ENCODE results near the gene PLA2G4B.

The PLA2G4B gene

DNA sequence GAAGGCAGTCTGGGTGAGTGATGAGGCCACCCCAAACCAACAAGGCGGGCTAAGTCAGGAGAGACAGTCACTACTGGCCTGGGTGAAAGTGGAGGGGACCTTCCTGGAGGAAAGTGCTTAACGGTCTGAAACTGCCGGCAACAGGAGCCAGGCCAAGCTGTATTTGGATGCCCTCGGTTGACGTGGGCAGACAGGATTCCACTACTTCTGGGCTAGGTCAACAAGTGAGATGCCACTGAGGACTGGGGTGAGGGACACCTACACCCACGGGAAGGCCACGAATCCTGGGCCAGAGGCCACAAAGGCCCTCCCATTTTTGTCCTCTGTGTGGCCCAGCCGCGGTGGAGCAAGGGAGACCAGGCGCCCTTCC is 42.9 kb downstream of the PLA2G4B start:
- TF ChIP-seq, protein P1, sequence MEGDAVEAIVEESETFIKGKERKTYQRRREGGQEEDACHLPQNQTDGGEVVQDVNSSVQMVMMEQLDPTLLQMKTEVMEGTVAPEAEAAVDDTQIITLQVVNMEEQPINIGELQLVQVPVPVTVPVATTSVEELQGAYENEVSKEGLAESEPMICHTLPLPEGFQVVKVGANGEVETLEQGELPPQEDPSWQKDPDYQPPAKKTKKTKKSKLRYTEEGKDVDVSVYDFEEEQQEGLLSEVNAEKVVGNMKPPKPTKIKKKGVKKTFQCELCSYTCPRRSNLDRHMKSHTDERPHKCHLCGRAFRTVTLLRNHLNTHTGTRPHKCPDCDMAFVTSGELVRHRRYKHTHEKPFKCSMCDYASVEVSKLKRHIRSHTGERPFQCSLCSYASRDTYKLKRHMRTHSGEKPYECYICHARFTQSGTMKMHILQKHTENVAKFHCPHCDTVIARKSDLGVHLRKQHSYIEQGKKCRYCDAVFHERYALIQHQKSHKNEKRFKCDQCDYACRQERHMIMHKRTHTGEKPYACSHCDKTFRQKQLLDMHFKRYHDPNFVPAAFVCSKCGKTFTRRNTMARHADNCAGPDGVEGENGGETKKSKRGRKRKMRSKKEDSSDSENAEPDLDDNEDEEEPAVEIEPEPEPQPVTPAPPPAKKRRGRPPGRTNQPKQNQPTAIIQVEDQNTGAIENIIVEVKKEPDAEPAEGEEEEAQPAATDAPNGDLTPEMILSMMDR (conservative IDR thresholded peaks at IDR 0.05; ENCODE audit: low read depth, low read length), result no peak
- no peak for DNase-seq (ENCODE audit: low read depth)
- no peak overlapping the region for H3K4me3 ChIP-seq (ENCODE audit: low read length)

DNA sequence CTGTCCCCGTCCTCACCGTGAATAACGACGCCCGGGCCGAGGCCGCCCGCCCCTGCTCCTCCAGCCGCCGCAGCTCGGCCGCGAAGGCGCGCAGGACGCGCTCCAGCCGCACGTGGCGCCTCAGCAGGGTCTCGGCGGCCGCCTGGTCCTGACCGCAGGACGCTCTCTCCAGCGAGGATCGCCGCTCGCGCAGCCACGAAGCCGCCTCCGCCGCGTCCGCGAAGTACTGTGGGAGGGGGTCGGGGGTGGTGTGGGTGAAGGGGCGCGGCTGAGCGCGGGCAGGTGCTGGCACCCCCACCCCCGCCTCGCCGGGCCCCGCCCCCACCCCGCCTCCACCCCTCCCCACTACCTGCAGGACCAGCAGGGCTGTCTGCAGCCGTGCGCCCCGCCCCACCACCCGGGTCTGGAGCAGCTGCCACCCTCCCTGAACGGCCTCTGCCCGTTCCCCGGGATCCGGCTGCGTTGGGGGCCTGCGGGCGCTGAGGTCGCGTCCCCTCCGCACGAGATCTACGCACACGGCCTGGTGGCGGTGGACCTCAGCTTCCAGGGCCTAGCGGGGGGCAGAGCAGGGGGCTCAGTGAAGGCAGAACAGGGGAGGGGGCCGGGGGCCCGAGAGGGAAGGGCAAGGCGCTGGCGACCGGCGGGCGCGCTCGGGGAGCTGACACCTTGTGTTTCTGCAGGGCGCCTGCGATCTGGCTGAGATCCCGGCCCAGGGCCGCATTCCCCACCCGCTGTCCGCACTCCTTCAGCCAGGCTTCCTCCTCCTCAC is 43.5 kb downstream of the PLA2G4B start:
- TF ChIP-seq, protein P1 (conservative IDR thresholded peaks at IDR 0.05; ENCODE audit: low read depth, low read length), result no peak
- no peak for DNase-seq (ENCODE audit: low read depth)
- H3K4me3 ChIP-seq (ENCODE audit: low read length), result peak overlapping the region; percentile 31

DNA sequence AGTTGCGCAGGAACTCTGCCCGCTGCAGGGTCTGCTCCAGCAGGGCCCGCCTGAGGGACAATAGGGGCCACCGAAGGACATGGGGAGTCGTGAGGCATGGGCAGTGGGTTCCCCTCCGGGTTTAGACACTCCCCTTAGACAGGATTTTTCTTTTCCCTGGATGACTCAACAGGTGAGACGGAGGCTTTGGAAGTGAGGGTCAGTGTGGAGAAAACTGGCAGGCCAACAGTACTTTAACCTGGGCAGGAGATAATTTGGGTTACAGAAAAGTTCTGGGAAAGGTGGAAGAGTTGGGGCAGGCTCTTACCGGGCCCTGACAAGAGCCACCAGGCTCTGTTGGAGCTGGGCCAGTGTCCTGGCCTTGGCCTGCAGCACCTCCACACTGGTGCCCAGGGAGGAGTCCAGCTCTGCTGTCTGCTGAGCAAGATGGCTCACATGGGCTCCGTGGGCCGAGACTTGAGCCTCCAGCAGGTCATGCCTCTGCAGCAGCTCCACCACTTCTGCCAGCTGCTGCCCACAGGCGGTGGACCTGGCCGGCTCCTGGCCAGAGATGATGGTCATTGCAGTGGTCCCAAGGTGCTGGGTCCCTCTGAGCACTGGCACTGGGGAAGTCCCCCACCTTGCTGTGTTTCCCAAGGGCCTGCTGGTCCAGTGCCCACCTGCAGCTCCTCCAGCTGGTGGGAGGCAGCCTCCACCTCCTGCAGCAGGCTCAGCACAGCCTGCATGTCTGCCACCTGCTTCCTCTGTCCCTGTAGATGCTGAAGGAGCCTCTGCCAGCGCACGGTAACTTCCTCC is 44.2 kb downstream of the PLA2G4B start:
- TF ChIP-seq, protein P1 (conservative IDR thresholded peaks at IDR 0.05; ENCODE audit: low read depth, low read length), result no peak
- no peak for DNase-seq (ENCODE audit: low read depth)
- no peak overlapping the region for H3K4me3 ChIP-seq (ENCODE audit: low read length)

DNA sequence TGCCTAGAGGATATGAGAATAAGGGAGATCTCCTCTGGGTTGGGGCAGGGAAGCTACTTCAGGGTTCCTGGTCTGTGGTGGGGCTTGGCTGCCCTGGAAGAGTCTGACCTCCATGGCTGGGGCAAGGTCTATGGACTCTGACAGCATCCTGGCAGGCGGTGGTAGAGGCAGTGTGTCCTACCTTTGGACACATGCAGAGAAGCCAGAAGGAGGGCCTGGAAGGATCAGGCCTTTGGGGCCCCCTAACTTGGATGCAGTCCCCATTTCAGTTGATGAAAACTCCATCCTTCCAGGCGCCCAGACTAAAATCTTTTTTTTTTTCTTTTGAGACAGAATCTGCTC is 44.8 kb downstream of the PLA2G4B start:
- no peak for DNase-seq (ENCODE audit: low read depth)
- TF ChIP-seq, protein P1 (conservative IDR thresholded peaks at IDR 0.05; ENCODE audit: low read depth, low read length), result no peak
- no peak overlapping the region for H3K4me3 ChIP-seq (ENCODE audit: low read length)

DNA sequence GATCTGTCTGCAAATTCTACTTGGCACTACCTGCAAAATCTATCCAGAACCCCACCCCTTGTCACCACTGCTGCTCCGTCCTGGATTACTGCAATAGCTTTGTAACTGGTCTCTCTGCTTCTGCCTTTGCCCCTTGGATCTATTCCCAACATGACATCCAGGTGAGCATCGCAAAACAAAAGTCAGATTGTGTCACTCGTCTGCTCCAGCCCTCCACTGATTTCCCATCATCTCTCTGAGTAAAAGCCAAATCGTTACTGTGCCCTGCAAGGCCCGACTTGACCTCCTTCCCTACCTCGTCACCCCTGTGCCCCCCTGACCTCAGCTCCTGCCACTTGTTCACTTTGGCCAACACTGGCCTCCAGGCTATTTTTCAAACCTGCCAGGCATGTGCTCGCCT is 45.8 kb downstream of the PLA2G4B start:
- TF ChIP-seq, protein P1 (conservative IDR thresholded peaks at IDR 0.05; ENCODE audit: low read depth, low read length), result no peak
- no peak overlapping the region for H3K4me3 ChIP-seq (ENCODE audit: low read length)
- DNase-seq (ENCODE audit: low read depth), result no peak

DNA sequence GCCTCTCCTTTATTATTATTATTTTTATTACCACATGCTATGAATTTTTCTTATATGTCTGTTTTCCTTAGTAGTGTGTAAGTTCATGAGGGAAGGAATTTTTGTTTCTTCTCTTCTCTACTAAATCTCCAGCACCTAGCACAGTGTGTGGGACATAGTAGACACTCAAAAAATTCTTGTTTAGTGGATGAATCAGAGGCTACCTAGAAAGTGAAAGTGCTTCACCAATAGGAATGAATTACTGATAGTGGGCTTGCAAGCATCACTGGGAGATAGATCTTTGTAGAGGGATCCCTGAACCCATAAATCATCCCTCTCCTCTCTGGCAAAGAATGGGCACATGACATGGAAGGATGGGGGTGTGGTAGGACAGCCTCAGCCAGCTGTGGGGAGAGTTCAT is 46.7 kb downstream of the PLA2G4B start:
- DNase-seq (ENCODE audit: low read depth), result no peak
- TF ChIP-seq, protein P1 (conservative IDR thresholded peaks at IDR 0.05; ENCODE audit: low read depth, low read length), result no peak
- no peak overlapping the region for H3K4me3 ChIP-seq (ENCODE audit: low read length)

DNA sequence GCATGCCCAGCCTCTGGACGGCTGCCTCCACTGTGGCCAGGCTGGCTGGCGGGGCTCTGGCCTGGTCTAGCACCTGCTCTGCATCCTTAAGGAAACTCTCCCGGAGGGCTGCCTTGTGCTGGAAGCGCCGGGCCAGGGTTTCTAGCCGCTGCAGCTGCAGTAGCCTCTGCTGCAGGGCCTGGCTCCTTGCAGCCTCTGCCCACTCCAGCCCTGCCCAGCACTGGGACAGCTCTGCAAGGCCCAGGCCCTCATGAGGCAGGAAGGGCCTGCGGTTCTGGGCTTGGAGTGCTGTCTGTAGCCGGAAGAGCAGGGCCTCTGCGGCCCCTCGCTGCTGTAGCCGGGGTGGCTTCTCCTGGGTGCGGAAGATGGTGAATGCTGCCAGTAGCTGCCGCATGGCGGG is 47.2 kb downstream of the PLA2G4B start:
- TF ChIP-seq, protein P1 (conservative IDR thresholded peaks at IDR 0.05; ENCODE audit: low read depth, low read length), result no peak
- H3K4me3 ChIP-seq (ENCODE audit: low read length), result no peak overlapping the region
- no peak for DNase-seq (ENCODE audit: low read depth)

All from retinal pigment epithelial cell (primary cell).